PC-9 (cell line): ENCODE measurements around the gene CNGB1.

Source experiments
- CTCF ChIP-seq: fragments of 200-600 bp; sonication (generic); conservative IDR thresholded peaks from 2 replicates; pipeline ENCODE4 v1.6.1; 2017; ENCODE audit warnings: mixed run types, antibody characterized with exemption, mild to moderate bottlenecking, moderate library complexity
- EZH2 ChIP-seq: fragments of 200-600 bp; sonication (generic); IDR thresholded peaks from 2 replicates; pipeline ENCODE4 v1.8.0; 2017; ENCODE audit warnings: antibody characterized with exemption, low read depth

DNA sequence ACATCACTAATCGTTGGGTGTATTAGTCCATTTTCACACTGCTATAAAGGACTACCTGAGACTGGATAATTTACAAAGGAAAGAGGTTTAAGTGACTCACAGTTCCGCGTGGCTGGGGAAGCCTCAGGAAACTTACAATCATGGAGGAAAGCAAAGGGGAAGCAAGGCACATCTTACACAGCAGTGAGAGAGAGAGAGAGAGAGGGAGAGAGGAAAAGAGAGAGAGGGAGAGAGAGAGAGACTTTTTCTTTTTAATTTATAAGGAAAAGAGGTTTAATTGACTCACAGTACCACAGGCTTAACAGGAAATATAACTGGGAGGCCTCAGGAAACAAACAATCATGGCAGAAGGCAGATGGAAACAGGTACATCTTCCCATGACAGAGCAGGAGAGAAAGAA is 41.7 kb downstream of the CNGB1 start:
- TF ChIP-seq CTCF (no peak), EZH2 (no peak)
